Activated naive CD4-positive, alpha-beta T cell treated with anti-CD3 and anti-CD28 coated beads, Interleukin-2, amount 50 U/mL, for 16 hours (primary cell): ENCODE measurements around the gene CFHR5.
"Not testable (repeated sequence)": the region's sequence is repeated elsewhere in the genome, so short reads cannot be mapped to it uniquely, and the experiment has no call there.

Experiments used
- DNase-seq: peaks from one replicate; pipeline ENCODE4 v3.0.0-alpha.2; 2020

Gene CFHR5

GRCh38 chr1:197021716-197022115, 44.4 kb downstream of the CFHR5 start:
- no peak for DNase-seq

- DNase-seq = no peak
Measured at GRCh38 chr1:197024460-197024859, 47.1 kb downstream of the CFHR5 start.

- DNase-seq = no peak
Measured at GRCh38 chr1:197027359-197027758, 50.0 kb downstream of the CFHR5 start.

GRCh38 chr1:197029749-197030148, 52.4 kb downstream of the CFHR5 start:
- DNase-seq = no peak

GRCh38 chr1:197034631-197035339, 57.4 kb downstream of the CFHR5 start:
- not testable (repeated sequence) for DNase-seq

GRCh38 chr1:197036861-197037260, 59.5 kb downstream of the CFHR5 start:
- DNase-seq = no peak

- DNase-seq = no peak
Measured at GRCh38 chr1:197041486-197042353, 64.4 kb downstream of the CFHR5 start.

- DNase-seq = no peak
Measured at GRCh38 chr1:197042676-197043341, 65.5 kb downstream of the CFHR5 start.

GRCh38 chr1:197049100-197049499, 71.7 kb downstream of the CFHR5 start:
- DNase-seq = no peak
